Measurements from ENCODE around the gene RNF13.

DNA sequence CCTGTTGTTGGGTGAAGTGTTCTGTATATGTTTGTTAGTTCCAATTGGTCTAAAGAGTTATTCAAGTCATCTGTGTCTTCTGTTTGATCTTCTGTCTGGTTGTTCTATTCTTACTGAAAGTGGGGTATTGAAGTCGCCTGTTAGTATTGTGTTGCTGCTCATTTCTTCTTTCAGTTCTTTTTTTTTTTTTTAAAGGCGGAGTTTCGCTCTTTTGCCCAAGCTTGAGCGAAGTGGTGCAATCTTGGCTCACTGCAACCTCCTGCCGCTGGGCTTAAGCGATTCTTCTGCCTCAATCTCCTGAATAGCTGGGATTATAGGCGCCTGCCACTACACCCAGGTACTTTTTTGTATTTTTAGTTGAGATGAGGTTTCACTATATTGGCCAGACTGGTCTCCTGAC, 134.2 kb downstream of the RNF13 start:
- TF ChIP-seq, protein P1, sequence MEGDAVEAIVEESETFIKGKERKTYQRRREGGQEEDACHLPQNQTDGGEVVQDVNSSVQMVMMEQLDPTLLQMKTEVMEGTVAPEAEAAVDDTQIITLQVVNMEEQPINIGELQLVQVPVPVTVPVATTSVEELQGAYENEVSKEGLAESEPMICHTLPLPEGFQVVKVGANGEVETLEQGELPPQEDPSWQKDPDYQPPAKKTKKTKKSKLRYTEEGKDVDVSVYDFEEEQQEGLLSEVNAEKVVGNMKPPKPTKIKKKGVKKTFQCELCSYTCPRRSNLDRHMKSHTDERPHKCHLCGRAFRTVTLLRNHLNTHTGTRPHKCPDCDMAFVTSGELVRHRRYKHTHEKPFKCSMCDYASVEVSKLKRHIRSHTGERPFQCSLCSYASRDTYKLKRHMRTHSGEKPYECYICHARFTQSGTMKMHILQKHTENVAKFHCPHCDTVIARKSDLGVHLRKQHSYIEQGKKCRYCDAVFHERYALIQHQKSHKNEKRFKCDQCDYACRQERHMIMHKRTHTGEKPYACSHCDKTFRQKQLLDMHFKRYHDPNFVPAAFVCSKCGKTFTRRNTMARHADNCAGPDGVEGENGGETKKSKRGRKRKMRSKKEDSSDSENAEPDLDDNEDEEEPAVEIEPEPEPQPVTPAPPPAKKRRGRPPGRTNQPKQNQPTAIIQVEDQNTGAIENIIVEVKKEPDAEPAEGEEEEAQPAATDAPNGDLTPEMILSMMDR (IDR thresholded peaks at IDR 0.05) = no peak
- TF ChIP-seq POLR2AphosphoS5 (IDR thresholded peaks at IDR 0.05; ENCODE audit: low read depth, low read length) = no peak

All from Panc1 (cell line).